Peyer's patch (tissue), 4 donors: ENCODE data around the gene ZCCHC14.
"Not testable (repeated sequence)": the region's sequence is repeated elsewhere in the genome, so short reads cannot be mapped to it uniquely, and the experiment has no call there.

Experiments
- POLR2A ChIP-seq, 2 donors: fragments of 450-650 bp; IDR thresholded peaks; one replicate each; pipeline ENCODE4 v1.5.1; 2017; ENCODE audit warnings: antibody characterized with exemption in 2 of 2, mild to moderate bottlenecking in 2 of 2, moderate library complexity in 2 of 2
- TF ChIP-seq, protein P1 (sequence below), 6 experiments: fragments of 450-650 bp in 4 of 6; fragments of 200-600 bp in 2 of 6; sonication (generic) in 1 of 6; IDR thresholded peaks; one replicate each; pipeline ENCODE4 v1.5.1; 2017 to 2019; ENCODE audit warnings: antibody characterized with exemption in 6 of 6, mild to moderate bottlenecking in 3 of 6, moderate library complexity in 1 of 6

GRCh38 chr16:87485792-87486191 is 7.0 kb downstream of the ZCCHC14 start:
- not testable (repeated sequence) for TF ChIP-seq POLR2A (IDR thresholded peaks at IDR 0.05)
- TF ChIP-seq, protein P1, sequence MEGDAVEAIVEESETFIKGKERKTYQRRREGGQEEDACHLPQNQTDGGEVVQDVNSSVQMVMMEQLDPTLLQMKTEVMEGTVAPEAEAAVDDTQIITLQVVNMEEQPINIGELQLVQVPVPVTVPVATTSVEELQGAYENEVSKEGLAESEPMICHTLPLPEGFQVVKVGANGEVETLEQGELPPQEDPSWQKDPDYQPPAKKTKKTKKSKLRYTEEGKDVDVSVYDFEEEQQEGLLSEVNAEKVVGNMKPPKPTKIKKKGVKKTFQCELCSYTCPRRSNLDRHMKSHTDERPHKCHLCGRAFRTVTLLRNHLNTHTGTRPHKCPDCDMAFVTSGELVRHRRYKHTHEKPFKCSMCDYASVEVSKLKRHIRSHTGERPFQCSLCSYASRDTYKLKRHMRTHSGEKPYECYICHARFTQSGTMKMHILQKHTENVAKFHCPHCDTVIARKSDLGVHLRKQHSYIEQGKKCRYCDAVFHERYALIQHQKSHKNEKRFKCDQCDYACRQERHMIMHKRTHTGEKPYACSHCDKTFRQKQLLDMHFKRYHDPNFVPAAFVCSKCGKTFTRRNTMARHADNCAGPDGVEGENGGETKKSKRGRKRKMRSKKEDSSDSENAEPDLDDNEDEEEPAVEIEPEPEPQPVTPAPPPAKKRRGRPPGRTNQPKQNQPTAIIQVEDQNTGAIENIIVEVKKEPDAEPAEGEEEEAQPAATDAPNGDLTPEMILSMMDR (IDR thresholded peaks at IDR 0.05) = peak in 1 of 6 experiments; percentile 10
